Measurements from ENCODE around the gene CCDC3.
"Not testable (repeated sequence)": the region's sequence is repeated elsewhere in the genome, so short reads cannot be mapped to it uniquely, and the experiment has no call there.

The CCDC3 gene

DNA sequence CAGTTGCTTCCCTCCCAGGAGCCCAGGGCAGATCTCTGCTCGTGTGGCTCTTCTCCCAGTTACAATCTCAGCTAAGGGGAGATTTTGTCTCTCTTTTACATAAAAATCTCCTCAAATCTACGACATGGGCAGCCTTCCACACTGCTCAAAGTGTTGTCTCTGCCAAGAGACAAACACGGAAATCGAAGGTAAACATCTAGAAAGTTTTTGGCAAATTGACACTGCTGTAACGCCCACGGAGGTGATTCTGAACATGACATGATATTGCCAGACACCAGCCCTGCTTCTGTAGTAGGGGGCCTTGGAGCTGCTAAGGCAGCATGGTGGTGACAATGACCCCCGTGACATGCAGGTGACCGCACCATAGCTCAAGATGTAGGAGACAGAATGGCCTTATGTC is 128.3 kb downstream of the CCDC3 start:
- TF ChIP-seq POLR2A (IDR thresholded peaks at IDR 0.05; ENCODE audit: extremely low read depth, insufficient read length) (no peak), MYC (IDR thresholded peaks at IDR 0.05; ENCODE audit: low read depth, low read length) (no peak)
- TF ChIP-seq, protein P1, sequence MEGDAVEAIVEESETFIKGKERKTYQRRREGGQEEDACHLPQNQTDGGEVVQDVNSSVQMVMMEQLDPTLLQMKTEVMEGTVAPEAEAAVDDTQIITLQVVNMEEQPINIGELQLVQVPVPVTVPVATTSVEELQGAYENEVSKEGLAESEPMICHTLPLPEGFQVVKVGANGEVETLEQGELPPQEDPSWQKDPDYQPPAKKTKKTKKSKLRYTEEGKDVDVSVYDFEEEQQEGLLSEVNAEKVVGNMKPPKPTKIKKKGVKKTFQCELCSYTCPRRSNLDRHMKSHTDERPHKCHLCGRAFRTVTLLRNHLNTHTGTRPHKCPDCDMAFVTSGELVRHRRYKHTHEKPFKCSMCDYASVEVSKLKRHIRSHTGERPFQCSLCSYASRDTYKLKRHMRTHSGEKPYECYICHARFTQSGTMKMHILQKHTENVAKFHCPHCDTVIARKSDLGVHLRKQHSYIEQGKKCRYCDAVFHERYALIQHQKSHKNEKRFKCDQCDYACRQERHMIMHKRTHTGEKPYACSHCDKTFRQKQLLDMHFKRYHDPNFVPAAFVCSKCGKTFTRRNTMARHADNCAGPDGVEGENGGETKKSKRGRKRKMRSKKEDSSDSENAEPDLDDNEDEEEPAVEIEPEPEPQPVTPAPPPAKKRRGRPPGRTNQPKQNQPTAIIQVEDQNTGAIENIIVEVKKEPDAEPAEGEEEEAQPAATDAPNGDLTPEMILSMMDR (IDR thresholded peaks at IDR 0.05; ENCODE audit: low read depth, low read length) = no peak
- TF ChIP-seq, protein P2, sequence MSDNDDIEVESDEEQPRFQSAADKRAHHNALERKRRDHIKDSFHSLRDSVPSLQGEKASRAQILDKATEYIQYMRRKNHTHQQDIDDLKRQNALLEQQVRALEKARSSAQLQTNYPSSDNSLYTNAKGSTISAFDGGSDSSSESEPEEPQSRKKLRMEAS (IDR thresholded peaks at IDR 0.05; ENCODE audit: low read depth, low read length) = no peak
- no peak for DNase-seq (ENCODE audit: low read depth)

DNA sequence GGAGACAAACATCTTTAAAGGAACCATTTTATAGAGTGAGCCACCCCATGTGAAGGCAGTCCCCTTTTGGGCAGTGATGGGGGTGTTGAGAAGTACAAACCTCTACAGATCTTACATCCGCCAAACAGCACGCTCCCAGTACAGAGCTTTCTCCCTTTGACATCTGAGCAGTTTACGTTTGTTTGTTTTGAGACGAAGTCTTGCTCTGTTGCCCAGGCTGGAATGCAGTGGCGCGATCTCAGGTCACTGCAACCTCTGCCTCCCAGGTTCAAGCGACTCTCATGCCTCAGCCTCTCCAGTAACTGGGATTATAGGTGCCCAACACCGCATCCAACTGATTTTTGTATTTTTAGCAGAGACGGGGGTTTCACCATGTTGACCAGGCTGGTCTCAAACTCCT is 128.9 kb downstream of the CCDC3 start:
- H3K4me3 ChIP-seq (ENCODE audit: low read depth, low read length) = no peak overlapping the region
- no peak for DNase-seq (ENCODE audit: low read depth)
- TF ChIP-seq POLR2A (IDR thresholded peaks at IDR 0.05; ENCODE audit: extremely low read depth, insufficient read length) = no peak
- TF ChIP-seq, protein P1 (IDR thresholded peaks at IDR 0.05; ENCODE audit: low read depth, low read length) = no peak
- no peak for TF ChIP-seq MYC (IDR thresholded peaks at IDR 0.05; ENCODE audit: low read depth, low read length)

More for the DNA sequence above, 128.3 kb downstream of the CCDC3 start:
- H3K4me3 ChIP-seq (ENCODE audit: low read depth, low read length) = no peak overlapping the region

DNA sequence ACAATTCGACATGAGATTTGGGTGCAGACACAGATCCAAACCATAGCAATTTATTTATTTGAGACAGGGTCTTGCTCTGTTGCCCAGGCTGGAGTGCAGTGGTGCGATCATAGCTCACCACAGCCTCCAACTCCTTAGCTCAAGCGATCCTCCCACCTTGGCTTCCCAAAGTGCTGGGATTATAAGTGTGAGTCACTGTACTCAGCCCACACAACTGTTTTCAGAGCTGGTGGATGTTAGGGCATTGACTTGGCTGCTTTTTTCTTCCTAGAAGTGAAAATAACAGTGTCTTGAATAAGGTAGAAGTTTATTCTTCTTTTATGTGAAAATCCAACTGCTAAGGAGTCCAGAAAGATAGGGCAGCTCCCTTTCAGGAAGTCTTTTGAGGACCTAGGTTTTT is 132.1 kb downstream of the CCDC3 start:
- H3K4me3 ChIP-seq (ENCODE audit: low read depth, low read length) = no peak overlapping the region
- DNase-seq (ENCODE audit: low read depth) = no peak
- TF ChIP-seq, protein P1 (IDR thresholded peaks at IDR 0.05; ENCODE audit: low read depth, low read length) = no peak
- no peak for TF ChIP-seq MYC (IDR thresholded peaks at IDR 0.05; ENCODE audit: low read depth, low read length)
- no peak for TF ChIP-seq POLR2A (IDR thresholded peaks at IDR 0.05; ENCODE audit: extremely low read depth, insufficient read length)
- TF ChIP-seq, protein P2 (IDR thresholded peaks at IDR 0.05; ENCODE audit: low read depth, low read length) = no peak

DNA sequence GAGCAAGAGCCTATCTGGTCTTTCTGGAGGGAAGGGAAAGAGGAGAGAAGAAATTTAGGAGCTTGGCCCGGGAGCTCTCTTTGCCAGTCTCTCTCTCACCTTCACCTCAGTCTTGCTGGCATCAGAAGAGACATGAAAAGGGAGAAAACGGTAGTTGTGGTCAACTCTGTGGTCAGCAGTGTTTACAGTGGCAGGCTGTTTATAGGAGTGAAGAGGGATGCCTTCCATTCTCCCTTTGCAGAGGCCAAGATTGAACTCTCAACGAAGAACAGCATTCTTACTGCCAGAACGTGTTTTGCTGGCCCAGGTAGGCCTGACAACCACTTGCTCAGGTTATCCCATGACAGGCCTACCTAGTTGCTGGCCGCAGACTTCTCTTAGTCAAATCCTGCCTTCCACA is 133.3 kb downstream of the CCDC3 start:
- peak; percentile 46 for DNase-seq (ENCODE audit: low read depth)
- no peak for TF ChIP-seq POLR2A (IDR thresholded peaks at IDR 0.05; ENCODE audit: extremely low read depth, insufficient read length)
- TF ChIP-seq, protein P1 (IDR thresholded peaks at IDR 0.05; ENCODE audit: low read depth, low read length) = no peak
- no peak for TF ChIP-seq MYC (IDR thresholded peaks at IDR 0.05; ENCODE audit: low read depth, low read length)
- TF ChIP-seq, protein P2 (IDR thresholded peaks at IDR 0.05; ENCODE audit: low read depth, low read length) = no peak
- no peak overlapping the region for H3K4me3 ChIP-seq (ENCODE audit: low read depth, low read length)

DNA sequence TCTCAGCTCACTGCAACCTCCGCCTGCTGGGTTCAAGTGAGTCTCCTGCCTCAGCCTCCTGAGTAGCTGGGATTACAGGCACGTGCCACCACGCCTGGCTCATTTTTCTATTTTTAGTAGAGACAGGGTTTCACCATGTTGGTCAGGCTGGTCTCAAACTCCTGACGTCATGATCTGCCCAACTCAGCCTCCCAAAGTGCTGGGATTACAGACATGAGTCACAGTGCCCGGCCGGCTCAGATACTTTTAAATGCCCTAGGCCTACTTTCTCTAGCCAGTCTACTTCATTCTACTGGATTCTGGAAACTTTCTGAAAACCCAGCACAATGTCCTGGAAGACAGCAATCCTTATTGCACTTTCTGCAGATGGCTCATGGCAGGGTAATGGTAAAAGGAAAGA is 136.0 kb downstream of the CCDC3 start:
- H3K4me3 ChIP-seq (ENCODE audit: low read depth, low read length); DNase-seq (ENCODE audit: low read depth): not testable (repeated sequence)

DNA sequence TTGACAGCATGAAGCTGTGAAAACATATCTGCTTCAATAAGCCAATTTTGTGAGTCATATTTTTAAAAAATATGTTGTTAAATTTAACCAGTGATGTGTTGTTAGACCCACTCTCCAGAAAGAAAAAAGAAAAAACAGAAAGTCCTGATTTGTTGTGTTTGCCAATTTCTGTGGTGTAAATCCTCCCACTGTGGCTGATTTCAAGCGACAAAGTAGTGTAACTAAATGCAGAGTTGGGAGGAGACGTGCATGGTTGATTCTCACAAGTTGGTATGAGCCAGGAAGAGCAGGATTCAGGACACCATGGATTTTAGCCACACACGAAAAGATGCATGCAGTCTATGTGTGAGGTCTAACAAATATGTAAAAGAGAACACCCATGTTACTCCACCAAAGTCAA is 139.1 kb downstream of the CCDC3 start:
- TF ChIP-seq, protein P1 (IDR thresholded peaks at IDR 0.05; ENCODE audit: low read depth, low read length) = no peak
- TF ChIP-seq MYC (IDR thresholded peaks at IDR 0.05; ENCODE audit: low read depth, low read length) (no peak), POLR2A (IDR thresholded peaks at IDR 0.05; ENCODE audit: extremely low read depth, insufficient read length) (no peak)
- TF ChIP-seq, protein P2 (IDR thresholded peaks at IDR 0.05; ENCODE audit: low read depth, low read length) = no peak
- DNase-seq (ENCODE audit: low read depth) = no peak
- no peak overlapping the region for H3K4me3 ChIP-seq (ENCODE audit: low read depth, low read length)

All from NB4 (cell line).